ENCODE results near the gene OR5B17. TPM values are rescaled to one million over a fixed set of nuclear protein-coding genes. Genes with fewer than 3 reads are reported as not detected.

Gene OR5B17
- total RNA-seq, 4 donors from 2014 or later = not detected

GRCh38 chr11:58391879-58392278, 33.0 kb upstream of the OR5B17 start:
- H3K36me3 ChIP-seq = no peaks in the 10 kb centered on the region
- no peak overlapping the region for H3K4me3 ChIP-seq
- H3K9me3 ChIP-seq = no peaks in the 10 kb centered on the region
- TF ChIP-seq CTCF (IDR thresholded peaks at IDR 0.05) = no peak
- no peak for TF ChIP-seq POLR2A (IDR thresholded peaks at IDR 0.05)
- no peak overlapping the region for H3K27ac ChIP-seq
- H3K27me3 ChIP-seq = no peaks in the 10 kb centered on the region
- DNase-seq = no peak
- H3K4me1 ChIP-seq = no peaks in the 10 kb centered on the region

DNA sequence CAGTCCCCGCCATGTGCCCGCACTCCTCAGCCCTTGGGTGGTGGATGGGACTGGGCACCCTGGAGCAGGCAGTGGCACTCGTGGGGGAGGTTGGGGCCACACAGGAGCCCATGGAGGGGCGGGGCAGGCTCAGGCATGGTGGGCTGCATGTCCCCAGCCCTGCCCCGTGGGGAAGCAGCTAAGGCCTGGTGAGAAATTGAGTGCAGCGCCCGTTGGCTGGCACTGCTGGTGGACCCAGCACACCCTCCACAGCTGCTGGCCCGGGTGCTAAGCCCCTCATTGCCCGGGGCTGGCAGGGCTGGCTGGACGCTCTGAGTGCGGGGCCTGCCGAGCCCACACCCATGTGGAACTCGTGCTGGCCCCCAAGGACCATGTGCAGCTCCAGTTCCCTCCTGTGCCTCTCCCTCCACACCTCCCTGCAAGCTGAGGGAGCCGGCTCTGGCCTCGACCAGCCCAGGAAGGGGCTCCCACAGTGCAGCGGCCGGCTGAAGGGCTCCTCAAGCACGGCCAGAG, 31.7 kb upstream of the OR5B17 start:
- Histone ChIP-seq H3K36me3 (no peaks in the 10 kb centered on the region), H3K4me3 (no peak overlapping the region), H3K4me1 (no peaks in the 10 kb centered on the region), H3K27ac (no peak overlapping the region), H3K27me3 (no peaks in the 10 kb centered on the region), H3K9me3 (no peaks in the 10 kb centered on the region)
- no peak for DNase-seq
- no peak for TF ChIP-seq POLR2A (IDR thresholded peaks at IDR 0.05)
- TF ChIP-seq CTCF (IDR thresholded peaks at IDR 0.05) = no peak

DNA sequence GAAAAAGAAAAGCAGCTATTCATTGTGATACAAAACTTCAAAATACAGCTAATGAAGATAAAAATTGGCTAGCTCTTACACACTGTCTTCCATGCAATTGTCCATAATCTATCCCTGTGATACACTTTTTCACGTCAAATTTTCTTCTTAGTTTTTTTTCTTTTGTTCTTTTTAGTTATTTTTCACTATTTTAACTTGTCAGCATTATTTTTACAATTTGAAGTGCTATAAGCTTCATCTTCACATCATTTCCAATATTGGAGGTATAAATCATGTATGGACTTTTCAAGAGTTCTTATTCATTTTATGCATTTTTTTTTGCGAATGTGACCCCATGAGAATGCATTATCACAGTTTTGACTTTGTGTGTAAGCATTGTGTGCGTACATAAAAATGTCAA, 4.1 kb downstream of the OR5B17 start:
- no peak for TF ChIP-seq POLR2A (IDR thresholded peaks at IDR 0.05)
- no peak for TF ChIP-seq CTCF (IDR thresholded peaks at IDR 0.05)
- DNase-seq = no peak
- H3K27ac ChIP-seq = no peak overlapping the region
- no peaks in the 10 kb centered on the region for H3K4me1 ChIP-seq
- H3K9me3 ChIP-seq = no peaks in the 10 kb centered on the region
- H3K4me3 ChIP-seq = no peak overlapping the region
- H3K36me3 ChIP-seq = no peaks in the 10 kb centered on the region
- H3K27me3 ChIP-seq = no peaks in the 10 kb centered on the region

GRCh38 chr11:58345204-58345603, 13.7 kb downstream of the OR5B17 start:
- Histone ChIP-seq H3K4me1 (no peaks in the 10 kb centered on the region), H3K9me3 (no peaks in the 10 kb centered on the region), H3K27ac (no peak overlapping the region), H3K36me3 (no peaks in the 10 kb centered on the region), H3K27me3 (no peaks in the 10 kb centered on the region), H3K4me3 (no peak overlapping the region)
- TF ChIP-seq CTCF (IDR thresholded peaks at IDR 0.05) = no peak
- no peak for DNase-seq

GRCh38 chr11:58334708-58335107, 24.2 kb downstream of the OR5B17 start:
- Histone ChIP-seq H3K27me3 (no peaks in the 10 kb centered on the region), H3K27ac (no peak overlapping the region), H3K4me1 (no peaks in the 10 kb centered on the region), H3K9me3 (no peaks in the 10 kb centered on the region), H3K4me3 (no peak overlapping the region), H3K36me3 (no peaks in the 10 kb centered on the region)
- no peak for TF ChIP-seq POLR2A (IDR thresholded peaks at IDR 0.05)
- no peak for TF ChIP-seq CTCF (IDR thresholded peaks at IDR 0.05)
- DNase-seq = no peak

- no peaks in the 10 kb centered on the region for H3K4me1 ChIP-seq
- H3K9me3 ChIP-seq = no peaks in the 10 kb centered on the region
- no peak for TF ChIP-seq CTCF (IDR thresholded peaks at IDR 0.05)
- TF ChIP-seq POLR2A (IDR thresholded peaks at IDR 0.05) = no peak
- DNase-seq = no peak
- H3K36me3 ChIP-seq = no peaks in the 10 kb centered on the region
- H3K27ac ChIP-seq = no peak overlapping the region
- H3K4me3 ChIP-seq = no peak overlapping the region
- no peaks in the 10 kb centered on the region for H3K27me3 ChIP-seq
These were observed 28.0 kb downstream of the OR5B17 start for GRCh38 chr11:58330861-58331260.
